Panc1 (cell line): Measurements from ENCODE around the gene PTPRJ. TPM values are rescaled to one million over a fixed set of nuclear protein-coding genes. Genes with fewer than 3 reads are reported as not detected.

ENCODE experiments used
- ATAC-seq: fragments of 200-7000 bp; cut with Tn5 transposase; 2 replicates; pipeline ENCODE4 v1.9.1; 2020; ENCODE audit warnings: mild to moderate bottlenecking, moderate library complexity
- BruUV-seq: library from RNA; stranded (reverse); fragments of 400-500 nt; replicated peaks from 2 replicates; lab custom pipeline; 2021; lab: Mats Ljungman, UMichigan
- CTCF ChIA-PET: fragments of 300-600 bp; sonication (Branson Sonifier 250); formaldehyde crosslinking; loops from one replicate; lab custom pipeline; 2022; ENCODE audit warnings: antibody characterized with exemption; lab: Charles Lee
- POLR2A ChIA-PET: fragments of 300-600 bp; sonication (Branson Sonifier 250); formaldehyde crosslinking; loops from one replicate; lab custom pipeline; 2022; ENCODE audit warnings: antibody characterized with exemption; lab: Charles Lee
- DNase-seq: peaks from one replicate; pipeline ENCODE4 v3.0.0-alpha.2; 2010; ENCODE audit warnings: low read depth, low spot score
- H3K27ac ChIP-seq: 2 replicates; pipeline ENCODE4 v1.5.1; 2011; ENCODE audit warnings: mild to moderate bottlenecking, low read length, inconsistent platforms
- H3K27me3 ChIP-seq: fragments of 200-500 bp; sonication (Bioruptor generic); 2 replicates; pipeline ENCODE4 v1.6.0; 2014; ENCODE audit warnings: low read length, inconsistent platforms; ENCODE audit not compliant: control insufficient read depth, insufficient read depth
- H3K36me3 ChIP-seq: fragments of 200-500 bp; sonication (Bioruptor generic); 2 replicates; pipeline ENCODE4 v1.5.1; 2014; ENCODE audit warnings: inconsistent platforms, mild to moderate bottlenecking, low read length, moderate library complexity; ENCODE audit not compliant: control insufficient read depth, insufficient read depth
- H3K4me1 ChIP-seq: 2 replicates; pipeline ENCODE4 v1.5.1; 2011; ENCODE audit warnings: inconsistent platforms, mild to moderate bottlenecking, low read length, moderate library complexity; ENCODE audit not compliant: control insufficient read depth, insufficient read depth
- H3K4me3 ChIP-seq, 2 experiments: 2 replicates each; pipeline ENCODE4 v1.5.1; 2011 to 2012; ENCODE audit warnings: low read depth in 2 of 2, low read length in 2 of 2, mild to moderate bottlenecking in 2 of 2, inconsistent platforms in 1 of 2, moderate library complexity in 1 of 2
- H3K9me3 ChIP-seq: fragments of 200-500 bp; sonication (Bioruptor generic); 2 replicates; pipeline ENCODE4 v1.5.1; 2014; ENCODE audit warnings: low read depth, mild to moderate bottlenecking, inconsistent platforms, low read length, moderate library complexity; ENCODE audit not compliant: control insufficient read depth, insufficient read depth
- POLR2AphosphoS5 ChIP-seq: IDR thresholded peaks from 2 replicates; pipeline ENCODE4 v1.6.1; 2012; ENCODE audit warnings: mild to moderate bottlenecking, low read depth, low read length, moderate library complexity
- REST ChIP-seq, 2 experiments: IDR thresholded peaks; 2 replicates each; pipeline ENCODE4 v1.6.1; 2011 to 2012; ENCODE audit warnings: low read depth in 2 of 2, control low read depth in 1 of 2, low read length in 1 of 2, mild to moderate bottlenecking in 1 of 2, moderate library complexity in 1 of 2; ENCODE audit not compliant: insufficient read depth in 1 of 2
- SIN3A ChIP-seq: IDR thresholded peaks from 2 replicates; pipeline ENCODE4 v1.6.1; 2012; ENCODE audit warnings: low read depth, mild to moderate bottlenecking, low read length, moderate library complexity, borderline replicate concordance; ENCODE audit not compliant: insufficient read depth
- TCF7L2 ChIP-seq: IDR thresholded peaks from 2 replicates; pipeline ENCODE4 v1.6.1; 2011; ENCODE audit warnings: mild to moderate bottlenecking, low read depth, low read length, inconsistent platforms
- in situ Hi-C: cut with HindIII; loops from 2 replicates; pipeline ENCODE4 v1.10.0; 2016; ENCODE audit warnings: low sequenced_read_pairs, low pct_unique_long_range_greater_than_20kb
- intact Hi-C: fragments of 100-400 bp; cut with micrococcal nuclease; formaldehyde crosslinking; loops from one replicate; pipeline ENCODE4 v1.10.0; 2022; ENCODE audit not compliant: unreplicated experiment
- total RNA-seq: library from RNA; stranded (reverse); gene quantifications from one replicate; pipeline ENCODE4 v1.2.1, GENCODE V29; 2021; ENCODE audit not compliant: unreplicated experiment
- TF ChIP-seq, protein P1 (sequence below): fragments of 450-650 bp; IDR thresholded peaks from 2 replicates; pipeline ENCODE4 v1.5.1; 2017; ENCODE audit warnings: mild to moderate bottlenecking

The PTPRJ gene
- total RNA-seq, 1 experiment from 2014 or later, result 73.6 TPM

- peak overlapping the region in 1 of 2 experiments; percentile 23; a peak in 2 of 4 replicates for H3K4me3 ChIP-seq
- intact Hi-C loops (no loop called here), in situ Hi-C loops (no loop called here)
- ChIA-PET CTCF (no interaction called here), POLR2A (interaction anchor here (0.6 kb wide), 1 partner anchor 10 kb away, joined by 3 read pairs; no protein-coding TSS in a partner anchor)
- peak; percentile 69 for ATAC-seq
- no peak for TF ChIP-seq SIN3A
- TF ChIP-seq POLR2AphosphoS5, result no peak
- TF ChIP-seq, protein P1, sequence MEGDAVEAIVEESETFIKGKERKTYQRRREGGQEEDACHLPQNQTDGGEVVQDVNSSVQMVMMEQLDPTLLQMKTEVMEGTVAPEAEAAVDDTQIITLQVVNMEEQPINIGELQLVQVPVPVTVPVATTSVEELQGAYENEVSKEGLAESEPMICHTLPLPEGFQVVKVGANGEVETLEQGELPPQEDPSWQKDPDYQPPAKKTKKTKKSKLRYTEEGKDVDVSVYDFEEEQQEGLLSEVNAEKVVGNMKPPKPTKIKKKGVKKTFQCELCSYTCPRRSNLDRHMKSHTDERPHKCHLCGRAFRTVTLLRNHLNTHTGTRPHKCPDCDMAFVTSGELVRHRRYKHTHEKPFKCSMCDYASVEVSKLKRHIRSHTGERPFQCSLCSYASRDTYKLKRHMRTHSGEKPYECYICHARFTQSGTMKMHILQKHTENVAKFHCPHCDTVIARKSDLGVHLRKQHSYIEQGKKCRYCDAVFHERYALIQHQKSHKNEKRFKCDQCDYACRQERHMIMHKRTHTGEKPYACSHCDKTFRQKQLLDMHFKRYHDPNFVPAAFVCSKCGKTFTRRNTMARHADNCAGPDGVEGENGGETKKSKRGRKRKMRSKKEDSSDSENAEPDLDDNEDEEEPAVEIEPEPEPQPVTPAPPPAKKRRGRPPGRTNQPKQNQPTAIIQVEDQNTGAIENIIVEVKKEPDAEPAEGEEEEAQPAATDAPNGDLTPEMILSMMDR, result no peak
- no peak for TF ChIP-seq REST (IDR thresholded peaks at IDR 0.05; ENCODE audit: insufficient read depth in 1 of 2, low read depth in 2 of 2, low read length in 1 of 2)
- TF ChIP-seq TCF7L2, result no peak
- peaks cover 41% of the 10 kb centered on the region for H3K4me1 ChIP-seq
- peak overlapping the region; percentile 82 for H3K27ac ChIP-seq
- no peak for DNase-seq
- H3K27me3 ChIP-seq, result no peaks in the 10 kb centered on the region
- no peaks in the 10 kb centered on the region for H3K36me3 ChIP-seq
- H3K9me3 ChIP-seq, result no peaks in the 10 kb centered on the region
- no TSS peak for BruUV-seq
Observed at GRCh38 chr11:48055292-48056132, 75.2 kb downstream of the PTPRJ start.

DNA sequence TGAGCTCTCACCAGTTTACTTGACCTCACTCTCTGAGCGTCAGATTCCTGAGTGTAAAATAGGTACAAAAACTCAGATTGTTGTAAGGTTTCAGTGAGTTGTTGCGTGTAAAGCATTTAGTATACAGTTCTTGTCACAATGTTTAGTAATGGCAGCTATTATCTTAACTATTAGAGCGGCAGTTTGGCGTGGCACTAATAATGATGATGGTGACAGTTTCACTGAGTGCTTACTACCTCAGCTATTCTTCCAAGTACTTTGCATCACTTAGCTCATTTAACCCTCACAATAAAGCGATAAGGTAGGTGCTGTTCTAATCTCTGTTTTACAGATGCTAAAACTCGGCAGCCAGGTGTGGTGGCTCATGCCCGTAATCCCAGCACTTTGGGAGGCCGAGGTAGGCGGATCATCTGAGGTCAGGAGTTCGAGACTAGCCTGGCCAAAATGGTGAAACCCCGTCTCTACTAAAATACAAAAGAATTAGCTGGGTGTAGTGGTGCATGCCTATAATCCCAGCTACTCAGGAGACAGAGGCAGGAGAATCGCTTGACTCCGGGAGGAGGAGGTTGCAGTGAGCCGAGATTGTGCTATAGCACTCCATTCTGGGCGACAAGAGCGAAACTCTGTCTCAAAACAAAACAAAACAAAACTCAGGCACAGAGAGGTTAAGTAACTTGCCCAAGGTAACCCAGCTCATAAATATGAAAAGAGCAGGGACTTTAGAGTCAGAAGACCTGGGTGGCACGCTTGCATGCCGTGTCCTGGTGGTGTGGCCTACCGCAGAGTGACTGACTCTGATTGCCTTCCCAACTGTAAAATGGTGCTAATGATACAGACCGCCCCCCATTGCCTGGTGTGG is 76.2 kb downstream of the PTPRJ start:
- Histone ChIP-seq H3K27me3 (no peaks in the 10 kb centered on the region), H3K4me1 (peaks cover 42% of the 10 kb centered on the region), H3K9me3 (no peaks in the 10 kb centered on the region), H3K27ac (peak overlapping the region; percentile 82), H3K36me3 (no peaks in the 10 kb centered on the region), H3K4me3 (no peak overlapping the region)
- POLR2A ChIA-PET, result interaction anchor here (0.6 kb wide), 1 partner anchor 11 kb away, joined by 3 read pairs; no protein-coding TSS in a partner anchor
- TF ChIP-seq SIN3A (no peak), REST (IDR thresholded peaks at IDR 0.05; ENCODE audit: insufficient read depth in 1 of 2, low read depth in 2 of 2, low read length in 1 of 2) (no peak), TCF7L2 (no peak), POLR2AphosphoS5 (no peak)
- TF ChIP-seq, protein P1, result no peak
- BruUV-seq, result no TSS peak
- ATAC-seq (no peak), DNase-seq (no peak)
- in situ Hi-C loops, result no loop called here
- intact Hi-C loops, result no loop called here
- CTCF ChIA-PET, result no interaction called here
